Stomach (tissue), 9 donors: Measurements from ENCODE around the gene B4GALT3. TPM values are rescaled to one million over a fixed set of nuclear protein-coding genes. Genes with fewer than 3 reads are reported as not detected.

Experiments used
- DNase-seq, 2 donors: peaks; one replicate each; pipeline versions ENCODE4 v3.0.0 to v3.0.0-alpha.2; 2013 to 2019
- H3K27ac ChIP-seq, 5 donors: fragments of 200-600 bp in 4 of 5; sonication (generic) in 4 of 5; one replicate each; pipeline ENCODE4 v1.5.1; 2013 to 2019; ENCODE audit warnings: mild to moderate bottlenecking in 1 of 5, moderate library complexity in 1 of 5
- H3K27me3 ChIP-seq, 3 donors: fragments of 200-600 bp; sonication (generic); one replicate each; pipeline ENCODE4 v1.5.1; 2017 to 2019; ENCODE audit warnings: mixed run types in 1 of 3
- H3K36me3 ChIP-seq, 4 donors: fragments of 200-600 bp; sonication (generic); 1 replicate in 3 of 4; 2 replicates in 1 of 4; pipeline ENCODE4 v1.5.1; 2016 to 2019
- H3K4me1 ChIP-seq, 4 donors: fragments of 200-600 bp; sonication (generic); one replicate each; pipeline ENCODE4 v1.5.1; 2016 to 2019
- H3K4me3 ChIP-seq, 4 donors: fragments of 200-600 bp; sonication (generic) in 3 of 4; one replicate each; pipeline ENCODE4 v1.5.1; 2016 to 2019; ENCODE audit warnings: mild to moderate bottlenecking in 1 of 4
- H3K9me3 ChIP-seq, 4 donors: fragments of 200-600 bp; sonication (generic); one replicate each; pipeline ENCODE4 v1.5.1; 2016 to 2019
- EP300 ChIP-seq: sonication (generic); formaldehyde crosslinking; IDR thresholded peaks from one replicate; pipeline ENCODE4 v1.6.1; 2017; ENCODE audit warnings: antibody characterized with exemption
- POLR2A ChIP-seq, 4 donors: fragments of 450-650 bp; IDR thresholded peaks; one replicate each; pipeline ENCODE4 v1.6.1; 2016; ENCODE audit warnings: antibody characterized with exemption in 4 of 4, control low read depth in 2 of 4, mild to moderate bottlenecking in 1 of 4, moderate library complexity in 1 of 4
- POLR2AphosphoS5 ChIP-seq, 3 donors: sonication (generic); formaldehyde crosslinking; IDR thresholded peaks; one replicate each; pipeline ENCODE4 v1.6.1; 2016; ENCODE audit warnings: antibody characterized with exemption in 3 of 3
- WGBS, 5 donors: extraction: QIAGEN DNeasy Blood & Tissue Kit in 3 of 5; methylation state at CpG; one replicate each; pipeline versions ENCODE4 v1.1.5 to v1.1.7; 2013 to 2018; 5-methylcytosine and 5-hydroxymethylcytosine counted together
- intact Hi-C: fragments of 100-400 bp; cut with DNase I; formaldehyde crosslinking; loops from one replicate; pipeline ENCODE4 v1.15.1; 2023; ENCODE audit warnings: low total_unique reads
- polyA plus RNA-seq, 3 donors: library from polyadenylated mRNA; stranded (reverse); fragments of 200-250 nt; gene quantifications; one replicate each; pipeline ENCODE4 v1.2.3, GENCODE V29; 2013
- total RNA-seq, 5 donors: library from RNA; depleted of rRNA; stranded (reverse); fragments of >200 nt; gene quantifications; one replicate each; pipeline versions ENCODE4 v1.1.0 to v1.2.3, GENCODE V29; 2014 to 2016
- TF ChIP-seq, protein P1 (sequence below), 7 experiments: fragments of 450-650 bp in 4 of 7; fragments of 200-600 bp in 3 of 7; sonication (generic) in 3 of 7; IDR thresholded peaks; one replicate each; pipeline ENCODE4 v1.5.1; 2016 to 2019; ENCODE audit warnings: antibody characterized with exemption in 7 of 7, control low read depth in 2 of 7, mild to moderate bottlenecking in 1 of 7
- donor health status: healthy with polysubstance abuse.
- donor health status: Bipolar disorder and iron deficiency.
- donor health status: healthy.

B4GALT3 gene
- total and polyA plus RNA-seq, 8 donors, result 12.2 to 25.8 (median 17.5) TPM

DNA sequence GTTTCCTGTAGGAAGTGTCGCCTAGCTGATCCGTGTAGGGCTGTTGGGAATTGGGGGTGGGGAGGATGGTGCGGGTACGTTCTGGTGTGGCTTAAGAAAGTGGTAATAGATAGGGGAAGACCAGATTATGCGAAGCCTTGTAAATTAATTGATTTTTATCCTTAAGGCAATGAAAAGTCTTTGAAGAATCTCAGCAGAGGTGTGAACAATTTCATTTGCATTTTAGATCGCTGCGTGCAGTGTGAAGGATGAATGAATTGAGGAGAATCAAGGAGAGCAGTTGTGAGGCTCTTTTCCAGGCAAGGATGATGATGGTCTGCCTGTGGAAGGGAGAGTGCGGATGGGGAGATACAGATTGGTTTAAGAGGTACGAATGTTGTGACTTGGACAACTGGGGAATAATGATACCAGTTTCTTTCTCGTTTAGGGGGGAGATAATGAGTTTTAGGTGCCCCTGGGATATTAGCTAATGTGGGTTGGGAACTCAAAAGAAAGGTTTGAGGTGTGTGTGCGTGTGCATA, 44.0 kb downstream of the B4GALT3 start:
- intact Hi-C loops, result no loop called here
- TF ChIP-seq, protein P1, sequence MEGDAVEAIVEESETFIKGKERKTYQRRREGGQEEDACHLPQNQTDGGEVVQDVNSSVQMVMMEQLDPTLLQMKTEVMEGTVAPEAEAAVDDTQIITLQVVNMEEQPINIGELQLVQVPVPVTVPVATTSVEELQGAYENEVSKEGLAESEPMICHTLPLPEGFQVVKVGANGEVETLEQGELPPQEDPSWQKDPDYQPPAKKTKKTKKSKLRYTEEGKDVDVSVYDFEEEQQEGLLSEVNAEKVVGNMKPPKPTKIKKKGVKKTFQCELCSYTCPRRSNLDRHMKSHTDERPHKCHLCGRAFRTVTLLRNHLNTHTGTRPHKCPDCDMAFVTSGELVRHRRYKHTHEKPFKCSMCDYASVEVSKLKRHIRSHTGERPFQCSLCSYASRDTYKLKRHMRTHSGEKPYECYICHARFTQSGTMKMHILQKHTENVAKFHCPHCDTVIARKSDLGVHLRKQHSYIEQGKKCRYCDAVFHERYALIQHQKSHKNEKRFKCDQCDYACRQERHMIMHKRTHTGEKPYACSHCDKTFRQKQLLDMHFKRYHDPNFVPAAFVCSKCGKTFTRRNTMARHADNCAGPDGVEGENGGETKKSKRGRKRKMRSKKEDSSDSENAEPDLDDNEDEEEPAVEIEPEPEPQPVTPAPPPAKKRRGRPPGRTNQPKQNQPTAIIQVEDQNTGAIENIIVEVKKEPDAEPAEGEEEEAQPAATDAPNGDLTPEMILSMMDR (IDR thresholded peaks at IDR 0.05), result no peak
- Histone ChIP-seq H3K4me3 (peak overlapping the region; percentile 66 to 79 (median 74)), H3K36me3 (peaks cover 12 to 22% (median 17%) of the 10 kb centered on the region in 4 donors), H3K9me3 (no peaks in the 10 kb centered on the region), H3K27ac (peak overlapping the region; percentile 90 to 97 (median 96)), H3K27me3 (no peaks in the 10 kb centered on the region), H3K4me1 (peaks cover 28 to 64% (median 47%) of the 10 kb centered on the region in 4 donors)
- 4% methylated on average over 11 of the region's 11 CpGs for WGBS, 5 donors
- peak in 1 of 2 donors; percentile 26 for DNase-seq

DNA sequence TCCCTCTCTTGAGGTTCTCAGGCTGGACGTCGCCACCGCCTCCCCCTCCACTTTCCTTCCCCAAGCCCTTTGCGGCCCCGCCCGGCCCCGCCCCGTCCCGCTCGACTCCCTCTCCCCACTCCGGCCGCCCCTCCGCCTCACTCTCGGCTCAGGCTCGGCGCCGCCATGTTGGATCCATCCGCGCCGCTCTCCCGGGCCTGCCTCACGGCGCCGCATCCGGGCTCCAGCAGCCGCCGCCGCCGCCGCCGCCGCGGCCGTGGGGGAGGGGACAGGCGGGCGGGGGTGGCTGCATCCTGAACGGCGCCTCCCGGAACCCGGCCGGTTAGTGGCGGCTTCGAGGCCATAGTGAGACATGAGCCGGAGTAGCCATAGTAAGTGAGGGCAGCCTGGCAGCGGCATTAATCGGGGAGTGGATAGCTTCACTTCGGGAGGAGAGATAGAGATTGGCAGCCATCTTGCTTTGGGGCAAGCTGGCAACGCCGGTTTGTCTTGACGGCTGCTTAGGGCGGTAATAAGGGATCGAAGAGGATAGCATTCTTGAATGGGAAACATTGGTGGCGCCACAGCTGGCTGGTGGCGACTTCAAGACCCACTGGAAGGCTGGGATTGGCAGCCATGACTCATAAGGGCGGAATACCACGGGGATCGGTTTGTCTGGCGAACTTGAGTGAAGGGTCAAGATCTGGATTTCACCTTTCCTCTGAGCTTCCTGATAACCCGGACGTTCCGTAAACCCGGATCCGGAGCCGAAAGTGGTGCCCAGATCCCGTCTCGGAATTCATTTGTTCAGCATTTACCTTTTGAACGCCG, 44.7 kb downstream of the B4GALT3 start, which contains the start of gene DEDD:
Gene DEDD, minus strand, starts transcription at position 258 of the 810 bp plus-strand sequence. CDS start 8,205 bp downstream, outside the sequence.
- TF ChIP-seq POLR2A (IDR thresholded peaks at IDR 0.05), result no peak
- peak; percentile 69 for TF ChIP-seq EP300
- peak; percentile 39 to 80 (median 59) for TF ChIP-seq POLR2AphosphoS5 (IDR thresholded peaks at IDR 0.05)
- TF ChIP-seq, protein P1 (IDR thresholded peaks at IDR 0.05), result no peak
- H3K4me1 ChIP-seq, result peaks cover 28 to 64% (median 53%) of the 10 kb centered on the region in 4 donors
- 0 to 1% (median 0%) methylated on average over 54 to 68 of the region's 68 CpGs for WGBS, 5 donors
- H3K4me3 ChIP-seq, result peak within 1 kb of the TSS; percentile 66 to 79 (median 74)
- H3K9me3 ChIP-seq, result no peaks in the 10 kb centered on the region
- peaks cover 14 to 28% (median 23%) of the 10 kb centered on the region in 4 donors for H3K36me3 ChIP-seq
- intact Hi-C loops, result no loop called here
- H3K27ac ChIP-seq, result peak within 1 kb of the TSS; percentile 90 to 97 (median 96)
- no peaks in the 10 kb centered on the region for H3K27me3 ChIP-seq
- DNase-seq, result peak; percentile 93 to 98

DNA sequence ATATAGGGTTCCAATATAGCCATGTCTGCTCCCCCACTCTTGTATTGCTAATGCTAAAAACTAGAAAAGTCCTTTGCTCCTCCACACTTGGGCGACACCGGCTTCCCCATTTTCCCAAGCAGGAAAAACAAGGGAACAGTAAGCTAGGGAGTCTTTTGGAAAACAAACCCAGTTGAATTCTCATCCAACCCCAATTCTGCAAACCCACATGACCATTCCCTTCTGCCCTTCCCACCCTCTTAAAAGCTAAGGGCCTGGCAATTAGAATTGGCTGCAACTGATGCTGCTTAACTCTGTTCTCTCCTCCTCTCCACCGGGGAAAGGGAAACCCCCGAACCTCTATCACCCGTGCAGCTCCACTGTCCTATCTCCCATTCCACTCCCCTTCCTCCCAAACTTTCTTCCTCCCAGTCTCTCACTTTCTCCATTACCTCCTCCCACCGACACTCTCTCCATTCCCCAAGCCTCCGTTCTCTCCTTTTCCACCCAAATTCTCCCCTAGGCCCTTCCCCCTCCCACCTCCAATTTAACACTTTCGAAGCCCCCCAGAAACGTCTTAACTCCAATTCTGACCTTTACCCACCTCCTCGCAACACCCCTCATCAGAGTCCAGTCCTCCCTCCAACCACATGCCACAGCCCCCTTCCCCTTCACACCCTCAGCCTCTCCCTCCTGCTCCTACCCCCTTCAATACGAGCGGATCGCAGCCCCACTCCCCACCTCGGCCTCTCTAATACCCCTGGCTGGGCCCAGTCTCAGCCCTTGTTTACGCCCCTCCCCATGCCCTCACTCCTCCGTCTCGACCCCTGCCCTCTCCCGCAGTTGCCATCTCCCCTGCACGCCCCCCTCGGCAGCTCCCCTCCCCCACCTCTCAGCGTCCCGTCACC, 45.5 kb downstream of the B4GALT3 start:
- H3K27ac ChIP-seq, result peak overlapping the region; percentile 90 to 97 (median 96)
- WGBS, 5 donors, result 4 to 6% (median 5%) methylated on average over 22 of the region's 22 CpGs
- H3K36me3 ChIP-seq, result peaks cover 21 to 37% (median 32%) of the 10 kb centered on the region in 4 donors
- TF ChIP-seq POLR2AphosphoS5 (IDR thresholded peaks at IDR 0.05) (no peak), POLR2A (IDR thresholded peaks at IDR 0.05) (no peak), EP300 (no peak)
- TF ChIP-seq, protein P1 (IDR thresholded peaks at IDR 0.05), result no peak
- H3K9me3 ChIP-seq, result no peaks in the 10 kb centered on the region
- intact Hi-C loops, result no loop called here
- peak in 1 of 2 donors; percentile 54 for DNase-seq
- peaks cover 28 to 71% (median 59%) of the 10 kb centered on the region in 4 donors for H3K4me1 ChIP-seq
- H3K4me3 ChIP-seq, result peak overlapping the region; percentile 66 to 79 (median 74)
- H3K27me3 ChIP-seq, result no peaks in the 10 kb centered on the region

DNA sequence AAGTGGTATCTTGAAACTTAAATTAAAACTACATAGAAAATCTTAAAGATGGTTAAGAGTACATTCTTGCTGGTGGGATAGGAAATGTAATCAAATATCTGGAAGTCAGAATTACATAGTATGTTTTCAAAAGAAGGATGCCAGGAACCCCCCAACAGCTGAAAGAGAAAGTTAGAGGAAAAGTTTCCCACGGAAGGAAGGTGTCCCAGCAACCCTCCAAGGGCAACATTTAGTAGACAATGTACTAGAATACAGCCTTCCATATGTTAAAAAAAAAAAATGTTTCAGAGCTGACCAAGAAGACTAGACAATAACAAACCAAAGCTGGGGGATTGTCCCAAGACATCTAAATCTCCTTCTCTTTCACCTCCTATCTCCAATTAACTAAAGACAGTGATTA, 47.0 kb downstream of the B4GALT3 start:
- TF ChIP-seq POLR2AphosphoS5 (IDR thresholded peaks at IDR 0.05) (no peak), POLR2A (IDR thresholded peaks at IDR 0.05) (no peak), EP300 (no peak)
- TF ChIP-seq, protein P1 (IDR thresholded peaks at IDR 0.05), result no peak
- Histone ChIP-seq H3K4me1 (peaks cover 28 to 73% (median 61%) of the 10 kb centered on the region in 4 donors), H3K4me3 (no peak overlapping the region), H3K36me3 (peaks cover 28 to 52% (median 47%) of the 10 kb centered on the region in 4 donors), H3K27ac (peak overlapping the region in 1 of 5 donors; percentile 19), H3K27me3 (no peaks in the 10 kb centered on the region), H3K9me3 (no peaks in the 10 kb centered on the region)
- no peak for DNase-seq
- WGBS, 5 donors, result 26 to 61% (median 43%) methylated on average over 1 of the region's 1 CpG
- intact Hi-C loops, result no loop called here
